Peyer's patch (tissue), 4 donors: ENCODE results near the gene AMBRA1.

Source experiments
- CTCF ChIP-seq, 6 experiments: fragments of 450-650 bp in 4 of 6; fragments of 200-600 bp in 2 of 6; sonication (generic) in 1 of 6; IDR thresholded peaks; one replicate each; pipeline ENCODE4 v1.5.1; 2017 to 2019; ENCODE audit warnings: antibody characterized with exemption in 6 of 6, mild to moderate bottlenecking in 3 of 6, moderate library complexity in 1 of 6
- POLR2A ChIP-seq, 2 donors: fragments of 450-650 bp; IDR thresholded peaks; one replicate each; pipeline ENCODE4 v1.5.1; 2017; ENCODE audit warnings: antibody characterized with exemption in 2 of 2, mild to moderate bottlenecking in 2 of 2, moderate library complexity in 2 of 2

GRCh38 chr11:46427364-46427763 is 166.5 kb downstream of the AMBRA1 start:
- TF ChIP-seq CTCF (IDR thresholded peaks at IDR 0.05) = no peak
- TF ChIP-seq POLR2A (IDR thresholded peaks at IDR 0.05) = no peak
